MCF 10A (cell line): ENCODE data around the gene PDS5A. TPM values are rescaled to one million over a fixed set of nuclear protein-coding genes. Genes with fewer than 3 reads are reported as not detected.

Experiments used
- BruUV-seq: library from RNA; stranded (reverse); fragments of 400-500 nt; replicated peaks from 2 replicates; lab custom pipeline; 2021; lab: Mats Ljungman, UMichigan
- CTCF ChIA-PET: fragments of 300-600 bp; sonication (Branson Sonifier 250); formaldehyde crosslinking; extraction: SDS; loops from one replicate; lab custom pipeline; 2021; ENCODE audit warnings: antibody characterized with exemption, inconsistent platforms; lab: Yijun Ruan, JAX
- POLR2A ChIA-PET: fragments of 300-600, 350-650 bp; sonication (Branson Sonifier 250); formaldehyde crosslinking; extraction: SDS; loops from one replicate; lab custom pipeline; 2020; ENCODE audit warnings: antibody characterized with exemption, inconsistent platforms; lab: Yijun Ruan, JAX
- DNase-seq: peaks from one replicate; pipeline ENCODE4 v3.0.0-alpha.2; 2018; ENCODE audit not compliant: unreplicated experiment
- H3K27ac Mint-ChIP-seq: one replicate; pipeline ENCODE4 v1.8.0; 2022; ENCODE audit warnings: mild to moderate bottlenecking, low read depth, mixed read lengths; ENCODE audit not compliant: unreplicated experiment
- H3K27me3 Mint-ChIP-seq: one replicate; pipeline ENCODE4 v1.8.0; 2022; ENCODE audit warnings: mixed read lengths; ENCODE audit not compliant: insufficient read depth, unreplicated experiment
- H3K36me3 Mint-ChIP-seq: one replicate; pipeline ENCODE4 v1.8.0; 2022; ENCODE audit warnings: mild to moderate bottlenecking, moderate library complexity, mixed read lengths; ENCODE audit not compliant: insufficient read depth, unreplicated experiment
- H3K4me1 Mint-ChIP-seq: one replicate; pipeline ENCODE4 v1.8.0; 2022; ENCODE audit warnings: mixed read lengths; ENCODE audit not compliant: insufficient read depth, unreplicated experiment
- H3K4me3 Mint-ChIP-seq: one replicate; pipeline ENCODE4 v1.8.0; 2022; ENCODE audit warnings: mild to moderate bottlenecking, moderate library complexity, mixed read lengths; ENCODE audit not compliant: unreplicated experiment
- H3K9me3 Mint-ChIP-seq: one replicate; pipeline ENCODE4 v1.8.0; 2022; ENCODE audit warnings: mixed read lengths; ENCODE audit not compliant: unreplicated experiment
- intact Hi-C: fragments of 100-400 bp; cut with micrococcal nuclease; formaldehyde crosslinking; loops from 2 replicates; pipeline ENCODE4 v1.14.1; 2022
- total RNA-seq: library from RNA; stranded (reverse); gene quantifications from 2 replicates; pipeline ENCODE4 v1.2.3, GENCODE V29; 2022
- TF ChIP-seq, protein P1 (sequence below): fragments of 200-600 bp; IDR thresholded peaks from one replicate; pipeline ENCODE4 v1.8.0; 2022; ENCODE audit warnings: antibody characterized with exemption, mild to moderate bottlenecking; ENCODE audit not compliant: unreplicated experiment

Gene PDS5A
- total RNA-seq, 1 experiment from 2014 or later, result 95.2 TPM

DNA sequence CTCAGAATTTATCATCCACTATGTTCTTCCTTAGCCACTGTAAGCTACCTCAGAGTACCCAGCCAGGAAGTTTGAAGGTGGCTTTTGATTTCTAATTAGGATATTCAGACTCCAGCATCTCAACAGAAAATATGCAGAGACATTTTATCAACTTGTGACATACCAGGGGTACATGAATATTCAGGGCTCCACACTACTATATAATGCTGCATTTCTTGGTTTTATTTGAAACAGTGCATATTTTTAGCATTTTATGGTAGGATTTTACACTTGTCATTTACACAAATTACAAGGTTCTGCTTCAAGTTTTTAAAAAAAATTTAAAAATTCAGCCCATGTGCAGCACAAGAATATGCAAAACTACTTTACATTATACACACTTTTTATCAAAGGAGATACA lies 155.0 kb downstream of the PDS5A start:
- H3K27ac Mint-ChIP-seq, result no peak overlapping the region
- TF ChIP-seq, protein P1, sequence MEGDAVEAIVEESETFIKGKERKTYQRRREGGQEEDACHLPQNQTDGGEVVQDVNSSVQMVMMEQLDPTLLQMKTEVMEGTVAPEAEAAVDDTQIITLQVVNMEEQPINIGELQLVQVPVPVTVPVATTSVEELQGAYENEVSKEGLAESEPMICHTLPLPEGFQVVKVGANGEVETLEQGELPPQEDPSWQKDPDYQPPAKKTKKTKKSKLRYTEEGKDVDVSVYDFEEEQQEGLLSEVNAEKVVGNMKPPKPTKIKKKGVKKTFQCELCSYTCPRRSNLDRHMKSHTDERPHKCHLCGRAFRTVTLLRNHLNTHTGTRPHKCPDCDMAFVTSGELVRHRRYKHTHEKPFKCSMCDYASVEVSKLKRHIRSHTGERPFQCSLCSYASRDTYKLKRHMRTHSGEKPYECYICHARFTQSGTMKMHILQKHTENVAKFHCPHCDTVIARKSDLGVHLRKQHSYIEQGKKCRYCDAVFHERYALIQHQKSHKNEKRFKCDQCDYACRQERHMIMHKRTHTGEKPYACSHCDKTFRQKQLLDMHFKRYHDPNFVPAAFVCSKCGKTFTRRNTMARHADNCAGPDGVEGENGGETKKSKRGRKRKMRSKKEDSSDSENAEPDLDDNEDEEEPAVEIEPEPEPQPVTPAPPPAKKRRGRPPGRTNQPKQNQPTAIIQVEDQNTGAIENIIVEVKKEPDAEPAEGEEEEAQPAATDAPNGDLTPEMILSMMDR, result no peak
- no peaks in the 10 kb centered on the region for H3K27me3 Mint-ChIP-seq
- intact Hi-C loops, result loop anchor here (10.0 kb wide), 1 partner anchor 128 kb away; the partner anchor contains the start of gene UBE2K
- DNase-seq, result no peak
- H3K4me3 Mint-ChIP-seq, result no peak overlapping the region
- H3K36me3 Mint-ChIP-seq, result peaks cover 65% of the 10 kb centered on the region
- ChIA-PET CTCF (no interaction called here), POLR2A (interaction anchor here (0.7 to 0.9 kb wide), 2 partner anchors 92 to 125 kb away, joined by 3 read pairs; partner anchors contain the start of gene UBE2K)
- H3K9me3 Mint-ChIP-seq, result no peaks in the 10 kb centered on the region
- BruUV-seq, result no TSS peak
- peaks cover 5% of the 10 kb centered on the region for H3K4me1 Mint-ChIP-seq

DNA sequence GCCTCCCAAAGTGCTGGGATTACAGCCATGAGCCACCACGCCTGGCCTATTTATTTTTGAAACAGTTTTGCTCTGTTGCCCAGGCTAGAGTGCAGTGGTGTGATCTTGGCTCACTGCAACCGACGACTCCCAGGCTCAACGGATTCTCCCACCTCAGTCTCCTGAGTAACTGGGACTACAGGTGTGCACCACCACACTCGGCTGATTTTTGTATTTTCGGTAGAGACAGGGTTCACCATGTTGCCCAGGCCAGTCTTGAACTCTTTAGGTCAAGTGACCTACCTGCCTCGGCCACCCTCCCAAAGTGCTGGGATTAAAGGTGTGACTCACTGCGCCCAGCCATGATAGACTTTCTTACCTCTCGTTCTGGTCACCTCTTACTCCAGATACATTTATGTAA lies 155.8 kb downstream of the PDS5A start:
- Mint-ChIP-seq H3K4me3 (no peak overlapping the region), H3K4me1 (peaks cover 5% of the 10 kb centered on the region), H3K27ac (no peak overlapping the region), H3K9me3 (no peaks in the 10 kb centered on the region), H3K27me3 (no peaks in the 10 kb centered on the region), H3K36me3 (peaks cover 58% of the 10 kb centered on the region)
- intact Hi-C loops, result loop anchor here (10.0 kb wide), 1 partner anchor 127 kb away; the partner anchor contains the start of gene UBE2K
- DNase-seq, result no peak
- POLR2A ChIA-PET, result no interaction called here
- TF ChIP-seq, protein P1, result no peak
- no TSS peak for BruUV-seq
- CTCF ChIA-PET, result no interaction called here

GRCh38 chr4:39820186-39820585 lies 157.5 kb downstream of the PDS5A start:
- Mint-ChIP-seq H3K27me3 (no peaks in the 10 kb centered on the region), H3K4me3 (no peak overlapping the region), H3K4me1 (peaks cover 5% of the 10 kb centered on the region), H3K36me3 (peaks cover 43% of the 10 kb centered on the region), H3K9me3 (no peaks in the 10 kb centered on the region), H3K27ac (no peak overlapping the region)
- TF ChIP-seq, protein P1, result no peak
- POLR2A ChIA-PET, result no interaction called here
- BruUV-seq, result no TSS peak
- CTCF ChIA-PET, result interaction anchor here (0.6 kb wide), 1 partner anchor 81 kb away, joined by 3 read pairs; no protein-coding TSS in a partner anchor
- intact Hi-C loops, result loop anchor here (10.0 kb wide), 1 partner anchor 125 kb away; the partner anchor contains the start of gene UBE2K
- DNase-seq, result no peak

DNA sequence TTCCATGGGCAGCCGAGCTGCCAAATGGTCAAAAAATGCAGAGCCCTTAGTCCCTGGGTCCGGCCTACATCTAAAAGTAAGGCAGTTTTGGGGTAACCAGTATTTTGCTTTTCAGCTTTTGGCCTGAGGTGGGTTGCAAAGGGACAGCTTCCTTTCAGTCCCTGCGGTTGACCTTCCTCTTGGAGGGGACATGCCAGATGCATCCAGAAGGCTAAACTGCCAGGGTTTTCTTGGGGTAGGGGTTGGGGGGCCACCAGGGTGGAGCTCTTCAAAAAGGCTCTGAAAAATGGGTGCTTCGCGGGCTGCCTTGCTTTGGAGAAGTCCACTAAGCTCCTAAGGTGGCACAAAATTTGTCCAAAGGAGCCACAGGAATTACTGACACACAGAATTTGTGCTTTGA lies 159.1 kb downstream of the PDS5A start:
- Mint-ChIP-seq H3K36me3 (peaks cover 27% of the 10 kb centered on the region), H3K27ac (no peak overlapping the region), H3K4me1 (peaks cover 5% of the 10 kb centered on the region), H3K9me3 (no peaks in the 10 kb centered on the region), H3K27me3 (no peaks in the 10 kb centered on the region), H3K4me3 (no peak overlapping the region)
- POLR2A ChIA-PET, result interaction anchor here (0.7 to 2.0 kb wide), 3 partner anchors 10 to 359 kb away, joined by 3 to 8 read pairs (median 4); no protein-coding TSS in a partner anchor
- intact Hi-C loops, result no loop called here
- CTCF ChIA-PET, result interaction anchor here (0.6 to 0.9 kb wide), 4 partner anchors 8 to 123 kb away, joined by 3 to 4 read pairs (median 3); no protein-coding TSS in a partner anchor
- no peak for DNase-seq
- no TSS peak for BruUV-seq
- TF ChIP-seq, protein P1, result no peak
